Keratinocyte (primary cell): ENCODE measurements around the gene NOP16. TPM values are rescaled to one million over a fixed set of nuclear protein-coding genes. Genes with fewer than 3 reads are reported as not detected.

Source experiments
- DNase-seq: peaks from one replicate; pipeline ENCODE4 v3.0.0-alpha.2; 2011; ENCODE audit warnings: low read depth, missing footprints, low spot score
- FAIRE-seq: peaks from 2 replicates; lab custom pipeline; 2011; peaks lifted over from hg19 to GRCh38; lab: Jason Lieb, UNC
- H2AFZ ChIP-seq: 2 replicates; pipeline ENCODE4 v1.6.0; 2012; ENCODE audit warnings: low read length, control low read depth, inconsistent platforms; ENCODE audit not compliant: control insufficient read depth
- H3K27ac ChIP-seq: 2 replicates; pipeline ENCODE4 v1.5.1; 2011; ENCODE audit warnings: low read length; ENCODE audit not compliant: control insufficient read depth, insufficient read depth
- H3K27me3 ChIP-seq: 3 replicates; pipeline ENCODE4 v1.6.0; 2011; ENCODE audit warnings: low read length; ENCODE audit not compliant: control insufficient read depth, insufficient read depth; ENCODE audit errors: extremely low read depth
- H3K36me3 ChIP-seq, 2 experiments: 2 replicates in 1 of 2; 3 replicates in 1 of 2; pipeline ENCODE4 v1.5.1; 2011; ENCODE audit warnings: low read length in 2 of 2, mild to moderate bottlenecking in 1 of 2; ENCODE audit not compliant: control insufficient read depth in 2 of 2, insufficient read depth in 2 of 2; ENCODE audit errors: extremely low read depth in 1 of 2
- H3K4me1 ChIP-seq: 3 replicates; pipeline ENCODE4 v1.5.1; 2011; ENCODE audit warnings: low read length; ENCODE audit not compliant: control insufficient read depth, insufficient read depth; ENCODE audit errors: extremely low read depth
- H3K4me2 ChIP-seq: 3 replicates; pipeline ENCODE4 v1.6.0; 2011; ENCODE audit warnings: low read depth, low read length; ENCODE audit not compliant: control insufficient read depth, insufficient read depth; ENCODE audit errors: extremely low read depth
- H3K4me3 ChIP-seq, 3 experiments: fragments of 200-600 bp in 1 of 3; sonication (generic) in 1 of 3; 2 replicates in 2 of 3; 3 replicates in 1 of 3; pipeline ENCODE4 v1.5.1; 2011 to 2016; ENCODE audit warnings: low read length in 3 of 3, mild to moderate bottlenecking in 3 of 3, control low read depth in 2 of 3, inconsistent platforms in 1 of 3, low read depth in 1 of 3, mixed read lengths in 1 of 3, mixed run types in 1 of 3, moderate library complexity in 1 of 3; ENCODE audit not compliant: control insufficient read depth in 2 of 3, insufficient read depth in 2 of 3; ENCODE audit errors: extremely low read depth in 1 of 3
- H3K79me2 ChIP-seq: 2 replicates; pipeline ENCODE4 v1.6.0; 2012; ENCODE audit warnings: low read length; ENCODE audit not compliant: control insufficient read depth, insufficient read depth
- H3K9ac ChIP-seq: 3 replicates; pipeline ENCODE4 v1.6.0; 2011; ENCODE audit warnings: low read length; ENCODE audit not compliant: control insufficient read depth, insufficient read depth; ENCODE audit errors: extremely low read depth
- H3K9me1 ChIP-seq: 3 replicates; pipeline ENCODE4 v1.6.0; 2011; ENCODE audit warnings: low read length; ENCODE audit not compliant: control insufficient read depth, insufficient read depth; ENCODE audit errors: extremely low read depth
- H3K9me3 ChIP-seq: 2 replicates; pipeline ENCODE4 v1.5.1; 2012; ENCODE audit warnings: low read depth, low read length; ENCODE audit not compliant: control insufficient read depth
- H4K20me1 ChIP-seq: 3 replicates; pipeline ENCODE4 v1.6.0; 2011; ENCODE audit warnings: low read length; ENCODE audit not compliant: control insufficient read depth, insufficient read depth; ENCODE audit errors: extremely low read depth
- CTCF ChIP-seq, 3 experiments: IDR thresholded peaks in 1 of 3; conservative IDR thresholded peaks in 1 of 3; optimal IDR thresholded peaks in 1 of 3; 2 replicates in 2 of 3; 3 replicates in 1 of 3; pipeline versions ENCODE3 to v1.5.1; 2011; ENCODE audit warnings: low read length in 3 of 3, mild to moderate bottlenecking in 3 of 3, moderate library complexity in 2 of 3, control low read depth in 1 of 3, inconsistent platforms in 1 of 3; ENCODE audit not compliant: insufficient read depth in 2 of 3; ENCODE audit errors: extremely low read depth in 1 of 3
- EZH2 ChIP-seq: IDR thresholded peaks from one replicate; pipeline ENCODE4 v1.6.1; 2012; ENCODE audit warnings: inconsistent platforms, mild to moderate bottlenecking, low read length, moderate library complexity
- dilution Hi-C: fragments of 300-500 bp; cut with MboI; formaldehyde crosslinking; loops from one replicate; pipeline ENCODE4 v1.7.0; 2020; ENCODE audit warnings: low sequenced_read_pairs; ENCODE audit not compliant: extremely low pct_ligation_motif_present
- polyA plus RNA-seq, 5 experiments: library from polyadenylated mRNA; depleted of rRNA in 3 of 5; stranded (reverse) in 3 of 5; stranded (forward) in 1 of 5; unstranded in 1 of 5; fragments of >200 nt; gene quantifications; 1 replicate in 1 of 5; 2 replicates in 3 of 5; 3 replicates in 1 of 5; pipeline versions ENCODE4 v1.2.1 to v1.2.3, GENCODE V29; 2011 to 2012; ENCODE audit warnings: missing spikeins in 2 of 5, low read depth in 1 of 5, low replicate concordance in 1 of 5

Gene NOP16
- polyA plus RNA-seq, 1 donor (not counting 4 experiments of a cell fraction or from before 2014, with no cell fraction given): 96.7 TPM

- peak overlapping the region; percentile 59 for H3K9ac ChIP-seq
Measured at GRCh38 chr5:176416965-176417364, 28.6 kb upstream of the NOP16 start.

GRCh38 chr5:176415952-176416924 is 27.8 kb upstream of the NOP16 start, which contains the start of gene CLTB:
TSS of gene CLTB (minus strand) at chr5:176416539. CDS start at chr5:176416363, 176 bp downstream.
- Histone ChIP-seq H3K4me2 (peak within 1 kb of the TSS; percentile 77), H3K9me1 (no peaks in the 10 kb centered on the region), H3K9ac (peak within 1 kb of the TSS; percentile 91), H3K27ac (peak within 1 kb of the TSS; percentile 86), H2AFZ (peak within 1 kb of the TSS; percentile 35), H3K9me3 (no peaks in the 10 kb centered on the region), H3K4me3 (peak within 1 kb of the TSS; percentile 86 to 95 (median 91)), H3K79me2 (peaks cover 42% of the 10 kb centered on the region), H3K36me3 (peaks cover 1 to 2% of the 10 kb centered on the region in 2 experiments), H3K4me1 (peaks cover 57% of the 10 kb centered on the region), H3K27me3 (no peaks in the 10 kb centered on the region), H4K20me1 (peaks cover 4% of the 10 kb centered on the region)
- peak in 2 of 3 experiments; percentile 64 to 87 for TF ChIP-seq CTCF (optimal IDR thresholded peaks at IDR 0.05 in 1 of 3, IDR thresholded peaks at IDR 0.05 in 1 of 3, conservative IDR thresholded peaks at IDR 0.05 in 1 of 3; ENCODE audit: extremely low read depth in 1 of 3, insufficient read depth in 2 of 3, low read length in 3 of 3)
- TF ChIP-seq EZH2: no peak
- dilution Hi-C loops: no loop called here
- FAIRE-seq: no peak
- DNase-seq: no peak

More at GRCh38 chr5:176416965-176417364, 28.6 kb upstream of the NOP16 start:
- Histone ChIP-seq H3K4me1 (peaks cover 52% of the 10 kb centered on the region), H3K4me3 (no peak overlapping the region), H3K4me2 (peak overlapping the region; percentile 42), H4K20me1 (no peaks in the 10 kb centered on the region), H3K27ac (peak overlapping the region; percentile 70), H3K9me1 (no peaks in the 10 kb centered on the region), H3K36me3 (peaks cover 1 to 2% of the 10 kb centered on the region in 2 experiments), H3K27me3 (no peaks in the 10 kb centered on the region), H2AFZ (peak overlapping the region; percentile 35), H3K9me3 (no peaks in the 10 kb centered on the region), H3K79me2 (peaks cover 39% of the 10 kb centered on the region)
- FAIRE-seq (no peak), DNase-seq (no peak)
- no peak for TF ChIP-seq CTCF (optimal IDR thresholded peaks at IDR 0.05 in 1 of 3, IDR thresholded peaks at IDR 0.05 in 1 of 3, conservative IDR thresholded peaks at IDR 0.05 in 1 of 3; ENCODE audit: extremely low read depth in 1 of 3, insufficient read depth in 2 of 3, low read length in 3 of 3)
- TF ChIP-seq EZH2: no peak
- dilution Hi-C loops: no loop called here
